UCSD-AML1 (cell line): ENCODE measurements around the gene SEPTIN6.

Source experiments
- DNase-seq: peaks from one replicate; lab custom pipeline; 2025; ENCODE audit not compliant: unreplicated experiment; lab: John Stamatoyannopoulos, UW

SEPTIN6 gene

GRCh38 chrX:119693040-119693995, at the start of gene SEPTIN6:
Gene SEPTIN6, minus strand, starts transcription at chrX:119693168. Its CDS starts 63 bp downstream, at chrX:119693105.
- peak; percentile 88 for DNase-seq

GRCh38 chrX:119738742-119739141, 45.8 kb upstream of the SEPTIN6 start:
- no peak for DNase-seq

GRCh38 chrX:119736206-119736764, 43.3 kb upstream of the SEPTIN6 start:
- no peak for DNase-seq

- no peak for DNase-seq
These were observed 42.5 kb upstream of the SEPTIN6 start for GRCh38 chrX:119735467-119735866.

- no peak for DNase-seq
These were observed 42.0 kb upstream of the SEPTIN6 start for GRCh38 chrX:119734897-119735339.

- DNase-seq = peak; percentile 46
These were observed 36.6 kb upstream of the SEPTIN6 start for GRCh38 chrX:119729408-119730201.

GRCh38 chrX:119728487-119728886, 35.5 kb upstream of the SEPTIN6 start:
- DNase-seq = no peak

- no peak for DNase-seq
These were observed 34.1 kb upstream of the SEPTIN6 start for GRCh38 chrX:119726900-119727555.

GRCh38 chrX:119721926-119722325, 29.0 kb upstream of the SEPTIN6 start:
- DNase-seq = no peak

- DNase-seq = no peak
These were observed 28.5 kb upstream of the SEPTIN6 start for GRCh38 chrX:119721487-119721886.

- no peak for DNase-seq
These were observed 16.7 kb upstream of the SEPTIN6 start for GRCh38 chrX:119709630-119710029.

- no peak for DNase-seq
These were observed 16.0 kb upstream of the SEPTIN6 start for GRCh38 chrX:119708936-119709335.

GRCh38 chrX:119706616-119707015, 13.6 kb upstream of the SEPTIN6 start:
- no peak for DNase-seq

- DNase-seq = no peak
These were observed 5.9 kb upstream of the SEPTIN6 start for GRCh38 chrX:119698845-119699244.

- no peak for DNase-seq
These were observed 3.4 kb upstream of the SEPTIN6 start for GRCh38 chrX:119696251-119696890.

- no peak for DNase-seq
These were observed 2.6 kb upstream of the SEPTIN6 start for GRCh38 chrX:119695535-119696050.

GRCh38 chrX:119694601-119695534, 1.9 kb upstream of the SEPTIN6 start:
- DNase-seq = no peak

- no peak for DNase-seq
These were observed 1.1 kb upstream of the SEPTIN6 start for GRCh38 chrX:119693996-119694451.
